Uterus (tissue), 4 donors: ENCODE data around the gene SNU13. TPM values are rescaled to one million over a fixed set of nuclear protein-coding genes. Genes with fewer than 3 reads are reported as not detected.
"Not testable (repeated sequence)": the region's sequence is repeated elsewhere in the genome, so short reads cannot be mapped to it uniquely, and the experiment has no call there.

Experiments used
- DNase-seq, 2 donors: peaks; one replicate each; pipeline ENCODE4 v3.0.0-alpha.2; 2019 to 2020
- H3K27ac ChIP-seq, 2 donors: fragments of 200-600 bp; sonication (generic); 1 replicate in 1 of 2; 2 replicates in 1 of 2; pipeline ENCODE4 v1.5.1; 2016 to 2018
- H3K27me3 ChIP-seq, 2 donors: fragments of 200-600 bp; sonication (generic); one replicate each; pipeline ENCODE4 v1.5.1; 2018 to 2019; ENCODE audit warnings: control low read depth in 1 of 2
- H3K36me3 ChIP-seq, 2 donors: fragments of 200-600 bp; sonication (generic); one replicate each; pipeline ENCODE4 v1.5.1; 2019; ENCODE audit warnings: control low read depth in 1 of 2
- H3K4me1 ChIP-seq, 2 donors: fragments of 200-600 bp; sonication (generic); one replicate each; pipeline ENCODE4 v1.5.1; 2018 to 2019; ENCODE audit warnings: control low read depth in 1 of 2
- H3K4me3 ChIP-seq, 2 donors: fragments of 200-600 bp; sonication (generic); 1 replicate in 1 of 2; 2 replicates in 1 of 2; pipeline ENCODE4 v1.5.1; 2018 to 2019; ENCODE audit warnings: mild to moderate bottlenecking in 1 of 2
- H3K9me3 ChIP-seq, 2 donors: fragments of 200-600 bp; sonication (generic); one replicate each; pipeline ENCODE4 v1.5.1; 2019; ENCODE audit warnings: control low read depth in 1 of 2
- CTCF ChIP-seq, 4 experiments: fragments of 200-600 bp in 2 of 4; fragments of 450-650 bp in 2 of 4; sonication (generic) in 2 of 4; IDR thresholded peaks; one replicate each; pipeline ENCODE4 v1.5.1; 2016 to 2019; ENCODE audit warnings: antibody characterized with exemption in 4 of 4, mild to moderate bottlenecking in 2 of 4, moderate library complexity in 1 of 4
- POLR2A ChIP-seq, 2 donors: fragments of 450-650 bp; IDR thresholded peaks; one replicate each; pipeline ENCODE4 v1.6.1; 2016; ENCODE audit warnings: antibody characterized with exemption in 2 of 2, mild to moderate bottlenecking in 1 of 2, moderate library complexity in 1 of 2
- intact Hi-C: fragments of 100-400 bp; cut with DNase I; formaldehyde crosslinking; loops from one replicate; pipeline ENCODE4 v1.15.1; 2023; ENCODE audit warnings: low total_unique reads
- total RNA-seq, 4 donors: library from RNA; depleted of rRNA in 3 of 4; stranded (reverse); fragments of >200 nt in 3 of 4; gene quantifications; one replicate each; pipeline versions ENCODE4 v1.1.0 to v1.2.4, GENCODE V29; 2014 to 2023
- donor health status: DM: yes; HTN: yes; CAD: no.

Gene SNU13
- total RNA-seq, 4 donors from 2014 or later = 62.1 to 136 (median 96.2) TPM

- Histone ChIP-seq H3K4me3 (no peak overlapping the region), H3K36me3 (no peaks in the 10 kb centered on the region), H3K4me1 (no peaks in the 10 kb centered on the region), H3K27ac (no peak overlapping the region), H3K9me3 (no peaks in the 10 kb centered on the region), H3K27me3 (no peaks in the 10 kb centered on the region)
- no peak for TF ChIP-seq POLR2A (IDR thresholded peaks at IDR 0.05)
- TF ChIP-seq CTCF (IDR thresholded peaks at IDR 0.05) = no peak
- intact Hi-C loops = no loop called here
- DNase-seq = no peak
Measured at GRCh38 chr22:41690476-41690875, 1.8 kb upstream of the SNU13 start.

- DNase-seq = no peak
- no peaks in the 10 kb centered on the region for H3K27me3 ChIP-seq
- peak overlapping the region; percentile 93 to 95 for H3K27ac ChIP-seq
- peak overlapping the region; percentile 86 to 90 for H3K4me3 ChIP-seq
- H3K9me3 ChIP-seq = no peaks in the 10 kb centered on the region
- TF ChIP-seq POLR2A (IDR thresholded peaks at IDR 0.05) (no peak), CTCF (IDR thresholded peaks at IDR 0.05) (no peak)
- intact Hi-C loops = no loop called here
- no peaks in the 10 kb centered on the region for H3K36me3 ChIP-seq
- no peaks in the 10 kb centered on the region for H3K4me1 ChIP-seq
Measured at GRCh38 chr22:41687901-41688364, 734 bp downstream of the SNU13 start.

- H3K4me1 ChIP-seq, H3K9me3 ChIP-seq, H3K36me3 ChIP-seq, intact Hi-C loops, H3K4me3 ChIP-seq, H3K27ac ChIP-seq, DNase-seq, H3K27me3 ChIP-seq: not testable (repeated sequence)
Measured at GRCh38 chr22:41686890-41687289, 1.8 kb downstream of the SNU13 start.

GRCh38 chr22:41684194-41684593 is 4.5 kb downstream of the SNU13 start:
- Histone ChIP-seq H3K4me3 (no peak overlapping the region), H3K9me3 (no peaks in the 10 kb centered on the region), H3K36me3 (no peaks in the 10 kb centered on the region), H3K27me3 (no peaks in the 10 kb centered on the region), H3K27ac (no peak overlapping the region), H3K4me1 (no peaks in the 10 kb centered on the region)
- DNase-seq = no peak
- intact Hi-C loops = no loop called here
- no peak for TF ChIP-seq POLR2A (IDR thresholded peaks at IDR 0.05)
- no peak for TF ChIP-seq CTCF (IDR thresholded peaks at IDR 0.05)

- no peak overlapping the region for H3K27ac ChIP-seq
- H3K27me3 ChIP-seq = no peaks in the 10 kb centered on the region
- DNase-seq = no peak
- intact Hi-C loops = no loop called here
- no peak for TF ChIP-seq CTCF (IDR thresholded peaks at IDR 0.05)
- no peak for TF ChIP-seq POLR2A (IDR thresholded peaks at IDR 0.05)
- H3K4me1 ChIP-seq = no peaks in the 10 kb centered on the region
- no peak overlapping the region for H3K4me3 ChIP-seq
- no peaks in the 10 kb centered on the region for H3K9me3 ChIP-seq
- H3K36me3 ChIP-seq = no peaks in the 10 kb centered on the region
Measured at GRCh38 chr22:41683616-41684015, 5.1 kb downstream of the SNU13 start.

- intact Hi-C loops = no loop called here
- Histone ChIP-seq H3K36me3 (no peaks in the 10 kb centered on the region), H3K4me1 (no peaks in the 10 kb centered on the region), H3K27me3 (no peaks in the 10 kb centered on the region), H3K9me3 (no peaks in the 10 kb centered on the region), H3K4me3 (peak overlapping the region in 1 of 2 donors; percentile 44), H3K27ac (peak overlapping the region; percentile 83 to 93)
- TF ChIP-seq CTCF (IDR thresholded peaks at IDR 0.05) (no peak), POLR2A (IDR thresholded peaks at IDR 0.05) (no peak)
- DNase-seq = no peak
Measured at GRCh38 chr22:41683052-41683451, 5.6 kb downstream of the SNU13 start.
